Aorta (tissue), 5 donors: Measurements from ENCODE around the gene CEMIP2. TPM values are rescaled to one million over a fixed set of nuclear protein-coding genes. Genes with fewer than 3 reads are reported as not detected.
A peak's percentile ranks its signal among the peaks of the same experiment; 100 is the strongest.

Experiments used
- ATAC-seq: fragments of 200-7000 bp; cut with Tn5 transposase; one replicate; pipeline ENCODE4 v1.9.1; 2022; ENCODE audit warnings: moderate library complexity; ENCODE audit not compliant: low FRiP score
- DNase-seq, 2 donors: peaks; one replicate each; pipeline ENCODE4 v3.0.0-alpha.2; 2020
- H3K27ac ChIP-seq, 2 donors: one replicate each; pipeline ENCODE4 v1.5.1; 2013; ENCODE audit warnings: low read length in 2 of 2, mild to moderate bottlenecking in 2 of 2, moderate library complexity in 2 of 2, control low read depth in 1 of 2, inconsistent platforms in 1 of 2, low read depth in 1 of 2
- H3K27me3 ChIP-seq, 2 donors: one replicate each; pipeline ENCODE4 v1.6.1; 2013; ENCODE audit warnings: control low read depth in 1 of 2, low read length in 1 of 2, mild to moderate bottlenecking in 1 of 2, moderate library complexity in 1 of 2; ENCODE audit not compliant: insufficient read depth in 2 of 2, control insufficient read depth in 1 of 2
- H3K36me3 ChIP-seq, 2 donors: one replicate each; pipeline ENCODE4 v1.6.1; 2013; ENCODE audit warnings: control low read depth in 1 of 2, low read length in 1 of 2, mild to moderate bottlenecking in 1 of 2; ENCODE audit not compliant: insufficient read depth in 2 of 2, control insufficient read depth in 1 of 2
- H3K4me1 ChIP-seq, 2 donors: one replicate each; pipeline ENCODE4 v1.6.1; 2013; ENCODE audit warnings: low read length in 2 of 2, control low read depth in 1 of 2, mild to moderate bottlenecking in 1 of 2, moderate library complexity in 1 of 2; ENCODE audit not compliant: insufficient read depth in 2 of 2, control insufficient read depth in 1 of 2
- H3K4me3 ChIP-seq, 2 donors: one replicate each; pipeline ENCODE4 v1.5.1; 2013; ENCODE audit warnings: low read length in 2 of 2, control low read depth in 1 of 2, mild to moderate bottlenecking in 1 of 2
- H3K9me3 ChIP-seq: one replicate; pipeline ENCODE4 v1.6.1; 2013; ENCODE audit warnings: mild to moderate bottlenecking, low read length; ENCODE audit not compliant: control insufficient read depth
- WGBS, 2 donors: extraction: QIAGEN DNeasy Blood & Tissue Kit; methylation state at CpG; one replicate each; pipeline ENCODE4 v1.1.7; 2013; 5-methylcytosine and 5-hydroxymethylcytosine counted together
- intact Hi-C, 2 donors: fragments of 100-400 bp; cut with DNase I; formaldehyde crosslinking; loops; one replicate each; pipeline versions ENCODE4 v1.14.2 to v1.15.0; 2022
- polyA plus RNA-seq, 2 donors: library from polyadenylated mRNA; stranded (reverse); fragments of 200-250 nt; gene quantifications; one replicate each; pipeline ENCODE4 v1.2.3, GENCODE V29; 2013
- total RNA-seq, 2 donors: library from RNA; stranded (reverse); fragmentation: NEBNext Ultra II Directional; extraction: Animal tissue kit (Norgen Biotek cat#: 25700); gene quantifications; one replicate each; pipeline ENCODE4 v1.2.1, GENCODE V29; 2021
- donor health status: healthy with polysubstance abuse.
- donor health status: Bipolar disorder and iron deficiency.
- donor health status: DM: no; HTN: no; CAD: no.
- donor health status: DM: no; HTN: no; CAD: no.
- donor health status: DM: yes; HTN: yes; CAD: no.

CEMIP2 gene
- total and polyA plus RNA-seq, 4 donors = 5.4 to 122 (median 54.4) TPM

- intact Hi-C loops = loop anchor here in 1 of 2 donors (10.0 kb wide), 1 partner anchor 64 kb away; no protein-coding TSS in a partner anchor
- Histone ChIP-seq H3K9me3 (no peaks in the 10 kb centered on the region), H3K36me3 (peaks cover 0 to 2% of the 10 kb centered on the region in 2 donors), H3K27ac (no peak overlapping the region), H3K4me3 (no peak overlapping the region), H3K4me1 (peaks cover 0 to 6% of the 10 kb centered on the region in 2 donors), H3K27me3 (no peaks in the 10 kb centered on the region)
- no peak for DNase-seq
- WGBS, 2 donors = 10% methylated on average over 1 of the region's 1 CpG
- no peak for ATAC-seq
These were observed 87.1 kb downstream of the CEMIP2 start for GRCh38 chr9:71681104-71681707.

GRCh38 chr9:71680189-71680980 is 87.9 kb downstream of the CEMIP2 start:
- 13 to 19% methylated on average over 5 of the region's 5 CpGs for WGBS, 2 donors
- ATAC-seq = no peak
- Histone ChIP-seq H3K9me3 (no peaks in the 10 kb centered on the region), H3K4me3 (no peak overlapping the region), H3K4me1 (peaks cover 0 to 6% of the 10 kb centered on the region in 2 donors), H3K27ac (peak overlapping the region in 1 of 2 donors; percentile 36), H3K36me3 (peaks cover 0 to under 1% of the 10 kb centered on the region in 2 donors), H3K27me3 (no peaks in the 10 kb centered on the region)
- DNase-seq = no peak
- intact Hi-C loops = loop anchor here in 1 of 2 donors (10.0 kb wide), 1 partner anchor 64 kb away; no protein-coding TSS in a partner anchor

- Histone ChIP-seq H3K4me1 (peaks cover 0 to 6% of the 10 kb centered on the region in 2 donors), H3K27me3 (no peaks in the 10 kb centered on the region), H3K9me3 (no peaks in the 10 kb centered on the region), H3K36me3 (no peaks in the 10 kb centered on the region), H3K27ac (no peak overlapping the region), H3K4me3 (no peak overlapping the region)
- intact Hi-C loops = no loop called here
- DNase-seq (no peak), ATAC-seq (no peak)
- WGBS, 2 donors = 43 to 53% methylated on average over 3 of the region's 3 CpGs
These were observed 89.3 kb downstream of the CEMIP2 start for GRCh38 chr9:71678999-71679398.

GRCh38 chr9:71677209-71677608 is 91.1 kb downstream of the CEMIP2 start:
- Histone ChIP-seq H3K9me3 (no peaks in the 10 kb centered on the region), H3K4me3 (no peak overlapping the region), H3K27me3 (no peaks in the 10 kb centered on the region), H3K4me1 (peaks cover 0 to 6% of the 10 kb centered on the region in 2 donors), H3K27ac (no peak overlapping the region), H3K36me3 (no peaks in the 10 kb centered on the region)
- no peak for DNase-seq
- 94 to 98% methylated on average over 1 of the region's 1 CpG for whole genome bisulfite sequencing, 2 donors
- intact Hi-C loops = no loop called here
- ATAC-seq = no peak

DNA sequence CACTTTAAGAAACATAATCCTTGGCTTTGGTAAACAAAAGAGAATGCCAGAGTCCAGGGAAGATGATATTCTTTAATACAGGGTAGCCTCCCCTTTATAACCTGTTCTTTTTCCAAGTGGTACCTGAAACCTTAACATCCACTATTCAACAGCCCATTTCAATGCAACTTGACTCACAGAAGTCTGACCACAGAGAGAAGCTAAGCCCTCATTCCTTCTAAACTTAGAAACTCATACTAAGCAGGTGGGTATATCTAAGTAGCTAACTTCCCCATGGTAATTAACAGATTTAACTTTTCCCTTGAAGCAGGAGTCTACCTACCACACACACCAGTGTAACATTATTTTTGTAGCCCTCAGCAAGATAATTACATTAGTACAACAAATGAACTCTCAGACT is 91.9 kb downstream of the CEMIP2 start:
- no peaks in the 10 kb centered on the region for H3K36me3 ChIP-seq
- H3K27ac ChIP-seq = no peak overlapping the region
- H3K27me3 ChIP-seq = no peaks in the 10 kb centered on the region
- DNase-seq = no peak
- intact Hi-C loops = no loop called here
- no peak overlapping the region for H3K4me3 ChIP-seq
- peaks cover 0 to 6% of the 10 kb centered on the region in 2 donors for H3K4me1 ChIP-seq
- H3K9me3 ChIP-seq = no peaks in the 10 kb centered on the region
- ATAC-seq = no peak

- intact Hi-C loops = no loop called here
- DNase-seq (no peak), ATAC-seq (no peak)
- H3K27me3 ChIP-seq = no peaks in the 10 kb centered on the region
- no peaks in the 10 kb centered on the region for H3K9me3 ChIP-seq
- WGBS, 2 donors = 88 to 93% methylated on average over 1 of the region's 1 CpG
- peaks cover 0 to 6% of the 10 kb centered on the region in 2 donors for H3K4me1 ChIP-seq
- no peak overlapping the region for H3K27ac ChIP-seq
- no peaks in the 10 kb centered on the region for H3K36me3 ChIP-seq
- H3K4me3 ChIP-seq = no peak overlapping the region
These were observed 92.5 kb downstream of the CEMIP2 start for GRCh38 chr9:71675857-71676165.

- intact Hi-C loops = no loop called here
- H3K27ac ChIP-seq = no peak overlapping the region
- ATAC-seq (no peak), DNase-seq (no peak)
- H3K4me3 ChIP-seq = no peak overlapping the region
- peaks cover 0 to 2% of the 10 kb centered on the region in 2 donors for H3K4me1 ChIP-seq
- 59 to 80% methylated on average over 3 of the region's 3 CpGs for WGBS, 2 donors
- H3K27me3 ChIP-seq = no peaks in the 10 kb centered on the region
- H3K36me3 ChIP-seq = no peaks in the 10 kb centered on the region
- H3K9me3 ChIP-seq = no peaks in the 10 kb centered on the region
These were observed 93.0 kb downstream of the CEMIP2 start for GRCh38 chr9:71675105-71675856.

- Histone ChIP-seq H3K4me3 (no peak overlapping the region), H3K36me3 (no peaks in the 10 kb centered on the region), H3K4me1 (no peaks in the 10 kb centered on the region), H3K9me3 (no peaks in the 10 kb centered on the region), H3K27me3 (no peaks in the 10 kb centered on the region), H3K27ac (no peak overlapping the region)
- WGBS, 2 donors = 92 to 94% methylated on average over 1 of the region's 1 CpG
- ATAC-seq (no peak), DNase-seq (no peak)
- intact Hi-C loops = no loop called here
These were observed 95.7 kb downstream of the CEMIP2 start for GRCh38 chr9:71672573-71672972.
